AG10803 (cell line): ENCODE results near the gene CYTH3.

ENCODE experiments used
- DNase-seq: peaks from one replicate; pipeline ENCODE4 v3.0.0; 2010; ENCODE audit warnings: low read depth
- H3K4me3 ChIP-seq: 2 replicates; pipeline ENCODE4 v1.5.1; 2011; ENCODE audit warnings: mild to moderate bottlenecking, low read length, control low read depth
- CTCF ChIP-seq: conservative IDR thresholded peaks from 2 replicates; pipeline ENCODE4 v1.5.1; 2011; ENCODE audit warnings: mild to moderate bottlenecking, low read length, control low read depth, inconsistent platforms

The CYTH3 gene

GRCh38 chr7:6272481-6273323 lies at the start of gene CYTH3:
Gene CYTH3 (minus strand): TSS chr7:6272624. CDS start chr7:6272507, 117 bp downstream.
- DNase-seq: peak; percentile 71
- TF ChIP-seq CTCF: no peak
- peak within 1 kb of the TSS; percentile 99 for H3K4me3 ChIP-seq

- TF ChIP-seq CTCF: no peak
- DNase-seq: no peak
- no peak overlapping the region for H3K4me3 ChIP-seq
These were observed 48.4 kb upstream of the CYTH3 start for GRCh38 chr7:6320791-6321190.

GRCh38 chr7:6317797-6318438 lies 45.5 kb upstream of the CYTH3 start:
- 0 out of 2 replicates have a peak, but pooled peaks have one; percentile 5 for TF ChIP-seq CTCF
- DNase-seq: peak; percentile 81
- H3K4me3 ChIP-seq: no peak overlapping the region; the same call in 1 of the 2 replicates

GRCh38 chr7:6316226-6316625 lies 43.8 kb upstream of the CYTH3 start:
- DNase-seq: no peak
- no peak for TF ChIP-seq CTCF
- no peak overlapping the region for H3K4me3 ChIP-seq

- no peak overlapping the region for H3K4me3 ChIP-seq
- no peak for DNase-seq
- TF ChIP-seq CTCF: no peak
These were observed 43.3 kb upstream of the CYTH3 start for GRCh38 chr7:6315746-6316145.

GRCh38 chr7:6310271-6310993 lies 38.0 kb upstream of the CYTH3 start:
- no peak for TF ChIP-seq CTCF
- no peak for DNase-seq
- H3K4me3 ChIP-seq: no peak overlapping the region
